ENCODE data around the gene CCT6A.
A peak's percentile ranks its signal among the peaks of the same experiment; 100 is the strongest.
"Not testable (repeated sequence)": the region's sequence is repeated elsewhere in the genome, so short reads cannot be mapped to it uniquely, and the experiment has no call there.

The CCT6A gene

GRCh38 chr7:56098187-56099008 lies 46.8 kb downstream of the CCT6A start:
- DNase-seq (ENCODE audit: extremely low read depth in 1 of 2, low read depth in 1 of 2), result not testable (repeated sequence)

- no peak for DNase-seq (ENCODE audit: extremely low read depth in 1 of 2, low read depth in 1 of 2)
Measured at GRCh38 chr7:56099653-56100052, 48.1 kb downstream of the CCT6A start.

DNA sequence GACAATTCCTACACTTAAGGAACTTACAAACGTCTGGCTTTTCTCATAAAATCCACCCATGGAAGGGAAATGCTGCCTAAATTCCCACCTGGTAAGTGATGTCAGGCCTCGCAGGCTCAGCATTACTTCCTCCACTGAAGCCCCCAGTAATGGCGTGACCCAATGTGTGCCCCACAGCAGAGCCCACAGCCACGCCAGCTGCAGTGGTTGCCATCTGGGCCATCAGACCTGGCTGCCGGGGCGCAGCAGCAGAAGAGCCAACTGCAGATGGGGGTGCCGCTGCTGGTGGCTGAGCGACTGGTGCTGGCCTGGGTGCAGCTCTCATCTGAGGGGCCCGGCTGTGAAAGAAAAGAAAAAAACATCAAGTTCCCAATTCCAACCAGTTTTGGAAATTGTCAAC lies 52.6 kb downstream of the CCT6A start:
- not testable (repeated sequence) for DNase-seq (ENCODE audit: extremely low read depth in 1 of 2, low read depth in 1 of 2)

DNA sequence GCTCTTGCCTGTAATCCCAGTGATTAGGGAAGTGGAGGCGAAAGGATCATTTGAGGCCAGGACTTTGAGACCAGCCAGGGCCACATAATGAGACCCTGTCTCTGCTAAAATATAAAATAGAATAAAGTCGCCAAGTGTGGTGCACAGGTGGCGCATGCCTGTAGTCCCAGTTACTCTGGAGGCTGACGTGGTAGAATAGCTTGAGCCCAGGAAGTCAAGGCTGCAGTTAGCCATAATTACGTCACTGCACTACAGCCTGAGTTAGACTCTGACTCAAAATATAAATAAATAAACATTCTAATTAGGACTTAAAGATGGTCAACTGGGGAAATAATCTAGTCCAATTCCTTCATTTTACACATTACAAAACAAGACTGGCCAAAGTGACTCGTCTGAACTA lies 53.9 kb downstream of the CCT6A start:
- no peak for DNase-seq (ENCODE audit: extremely low read depth in 1 of 2, low read depth in 1 of 2)

DNA sequence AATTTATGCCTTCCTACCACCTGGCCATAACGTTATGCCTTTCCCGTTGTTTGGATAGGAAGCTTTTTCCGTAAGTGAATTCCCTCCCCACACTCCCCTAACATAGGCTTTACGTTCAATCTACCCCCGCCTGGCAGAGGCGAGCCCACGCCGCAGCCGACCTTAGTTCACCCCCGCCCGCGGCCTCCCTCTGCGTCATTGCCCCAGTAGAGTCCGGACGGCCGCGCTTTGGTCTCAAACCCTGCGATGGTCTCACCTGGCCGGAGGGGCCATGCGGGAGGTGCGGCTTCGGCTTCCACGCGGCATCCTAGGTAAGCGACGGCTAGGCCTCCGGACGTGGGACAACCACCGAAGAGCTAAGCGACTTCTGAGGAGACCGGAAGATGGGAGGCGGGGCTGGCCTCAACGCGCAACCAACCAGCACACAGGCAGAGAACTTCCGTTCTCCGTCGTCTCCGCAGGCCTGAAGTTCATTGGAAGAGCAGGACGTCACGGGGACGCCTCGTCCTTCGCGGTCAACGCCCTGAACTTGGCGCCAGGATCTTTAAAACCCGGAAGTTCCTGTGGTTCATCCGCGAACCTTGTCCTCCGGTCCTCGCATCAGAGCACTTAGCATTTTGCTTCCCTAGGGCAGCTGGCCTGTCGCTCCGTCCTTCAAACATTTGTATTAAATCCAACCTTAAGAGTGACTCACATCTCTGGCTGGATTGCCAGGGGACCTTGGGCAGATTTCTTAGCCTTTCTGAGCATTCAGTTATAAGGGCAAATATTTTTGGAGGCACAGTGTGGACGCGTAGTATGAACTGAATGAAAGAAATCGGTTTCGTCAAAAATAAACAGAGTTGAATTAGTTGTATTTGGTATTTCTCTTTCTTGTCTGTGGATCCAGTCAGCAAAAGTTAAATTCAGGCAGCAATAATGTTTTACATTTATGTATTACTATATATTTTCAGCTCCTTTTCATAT lies 54.8 kb downstream of the CCT6A start, which contains the start of gene CHCHD2:
Gene CHCHD2, minus strand, starts transcription at position 369 of the 966 bp plus-strand sequence. Its CDS starts 63 bp downstream, at position 306.
- peak; percentile 86 to 94 for DNase-seq (ENCODE audit: extremely low read depth in 1 of 2, low read depth in 1 of 2)

- no peak for DNase-seq (ENCODE audit: extremely low read depth in 1 of 2, low read depth in 1 of 2)
Measured at GRCh38 chr7:56107954-56108258, 56.3 kb downstream of the CCT6A start.

DNA sequence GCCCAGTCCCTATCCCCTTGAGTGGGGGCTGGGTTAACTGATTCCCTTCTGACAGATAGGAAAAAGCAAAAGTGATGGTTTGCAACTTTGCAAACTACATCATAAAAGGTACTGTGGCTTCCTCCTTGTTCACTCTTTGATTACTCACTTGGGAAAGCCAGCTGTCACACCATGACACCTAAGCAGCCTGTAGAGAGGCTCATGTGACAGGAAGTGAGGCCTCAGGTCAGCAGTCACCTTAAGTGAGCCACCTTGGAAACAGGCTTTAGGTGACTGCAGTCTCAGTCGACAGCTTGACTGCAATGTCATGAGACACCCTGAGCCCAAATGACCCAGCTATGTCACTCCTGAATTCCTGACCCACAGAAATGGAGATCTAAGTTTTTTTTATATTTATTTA lies 59.0 kb downstream of the CCT6A start:
- DNase-seq (ENCODE audit: extremely low read depth in 1 of 2, low read depth in 1 of 2), result no peak

- not testable (repeated sequence) for DNase-seq (ENCODE audit: extremely low read depth in 1 of 2, low read depth in 1 of 2)
Measured at GRCh38 chr7:56112244-56112643, 60.7 kb downstream of the CCT6A start.

Measured in stimulated activated CD8-positive, alpha-beta memory T cell treated with anti-CD3 and anti-CD28 coated beads, Interleukin-7, amount 100 ng/mL, for 48 hours (primary cell).